Ishikawa (cell line): ENCODE results near the gene RPL19.
A peak's percentile ranks its signal among the peaks of the same experiment; 100 is the strongest.

Experiments
- CEBPB ChIP-seq: IDR thresholded peaks from 2 replicates; pipeline ENCODE4 v1.6.1; 2012
- CREB1 ChIP-seq: IDR thresholded peaks from 2 replicates; pipeline ENCODE4 v1.6.1; 2012; ENCODE audit warnings: low read depth
- EGR1 ChIP-seq: IDR thresholded peaks from 2 replicates; pipeline ENCODE4 v1.6.1; 2012
- EP300 ChIP-seq: IDR thresholded peaks from 2 replicates; pipeline ENCODE4 v1.6.1; 2012; ENCODE audit warnings: borderline replicate concordance
- FOXM1 ChIP-seq: IDR thresholded peaks from 2 replicates; pipeline ENCODE4 v1.6.1; 2012; ENCODE audit warnings: low read depth, borderline replicate concordance
- NFIC ChIP-seq: IDR thresholded peaks from 2 replicates; pipeline ENCODE4 v1.6.1; 2012
- RAD21 ChIP-seq: IDR thresholded peaks from 2 replicates; pipeline ENCODE4 v1.6.1; 2012; ENCODE audit warnings: low read depth
- TAF1 ChIP-seq: IDR thresholded peaks from 2 replicates; pipeline ENCODE4 v1.6.1; 2012; ENCODE audit warnings: low read depth, mild to moderate bottlenecking
- TCF12 ChIP-seq: IDR thresholded peaks from 2 replicates; pipeline ENCODE4 v1.6.1; 2012; ENCODE audit warnings: low read depth
- TEAD4 ChIP-seq: IDR thresholded peaks from 2 replicates; pipeline ENCODE4 v1.6.1; 2012
- YY1 ChIP-seq: IDR thresholded peaks from 2 replicates; pipeline ENCODE4 v1.6.1; 2012; ENCODE audit warnings: low read depth
- ZBTB7A ChIP-seq: IDR thresholded peaks from 2 replicates; pipeline ENCODE4 v1.6.1; 2012; ENCODE audit warnings: low read depth
- TF ChIP-seq, protein P1 (sequence below): IDR thresholded peaks from 2 replicates; pipeline ENCODE4 v1.6.1; 2012
- TF ChIP-seq, protein P2 (sequence below): IDR thresholded peaks from 2 replicates; pipeline ENCODE4 v1.6.1; 2012; ENCODE audit warnings: low read depth, mild to moderate bottlenecking
- TF ChIP-seq, protein P3 (sequence below): IDR thresholded peaks from 2 replicates; pipeline ENCODE4 v1.6.1; 2012

Gene RPL19

DNA sequence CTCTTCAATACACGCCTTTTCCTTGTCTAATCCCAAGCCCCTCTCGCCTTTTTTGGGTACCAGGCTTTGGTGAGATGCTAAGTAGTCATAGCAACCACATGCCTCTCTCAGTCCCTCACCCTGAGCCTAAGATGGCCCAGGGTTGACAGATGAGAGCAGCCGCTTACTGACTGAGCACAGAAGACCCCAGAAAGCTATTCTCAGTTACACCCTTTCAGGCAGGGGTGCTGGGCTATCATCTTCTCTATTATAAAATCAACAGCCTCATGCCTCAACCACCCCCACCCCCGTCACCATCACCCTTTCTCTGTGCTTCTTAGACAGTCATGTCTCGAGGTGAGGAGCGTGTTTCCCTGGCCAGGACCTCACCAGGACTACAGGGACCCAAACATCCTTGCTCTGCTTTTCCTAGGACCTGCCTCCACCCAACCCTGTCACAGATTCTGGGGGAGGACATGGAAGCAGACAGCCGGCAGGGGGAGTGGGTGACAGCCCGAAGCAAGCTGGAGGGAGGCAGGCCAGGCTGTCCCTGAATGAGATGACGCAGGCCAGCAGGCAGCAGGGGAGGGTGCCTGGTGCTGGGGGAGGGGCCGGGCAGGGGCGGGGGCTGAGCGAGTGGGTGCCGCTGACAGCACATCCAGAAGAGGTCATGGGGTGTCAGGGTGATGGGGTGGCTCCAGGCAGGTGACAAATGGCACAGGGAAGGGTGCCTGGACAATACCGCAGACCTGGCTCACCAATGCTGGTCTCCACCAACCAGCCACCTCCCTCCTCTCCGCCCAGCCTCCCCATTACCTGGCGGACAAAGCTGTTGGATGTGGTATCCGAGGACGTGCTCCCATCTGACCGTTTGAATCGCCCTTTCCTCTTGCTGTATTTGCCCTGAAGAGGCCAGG lies 5.7 kb upstream of the RPL19 start:
- no peak for TF ChIP-seq TEAD4
- no peak for TF ChIP-seq YY1
- TF ChIP-seq NFIC = no peak
- TF ChIP-seq, protein P1, sequence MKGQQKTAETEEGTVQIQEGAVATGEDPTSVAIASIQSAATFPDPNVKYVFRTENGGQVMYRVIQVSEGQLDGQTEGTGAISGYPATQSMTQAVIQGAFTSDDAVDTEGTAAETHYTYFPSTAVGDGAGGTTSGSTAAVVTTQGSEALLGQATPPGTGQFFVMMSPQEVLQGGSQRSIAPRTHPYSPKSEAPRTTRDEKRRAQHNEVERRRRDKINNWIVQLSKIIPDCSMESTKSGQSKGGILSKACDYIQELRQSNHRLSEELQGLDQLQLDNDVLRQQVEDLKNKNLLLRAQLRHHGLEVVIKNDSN = no peak
- TF ChIP-seq FOXM1 = no peak
- no peak for TF ChIP-seq RAD21
- no peak for TF ChIP-seq TAF1
- TF ChIP-seq, protein P2, sequence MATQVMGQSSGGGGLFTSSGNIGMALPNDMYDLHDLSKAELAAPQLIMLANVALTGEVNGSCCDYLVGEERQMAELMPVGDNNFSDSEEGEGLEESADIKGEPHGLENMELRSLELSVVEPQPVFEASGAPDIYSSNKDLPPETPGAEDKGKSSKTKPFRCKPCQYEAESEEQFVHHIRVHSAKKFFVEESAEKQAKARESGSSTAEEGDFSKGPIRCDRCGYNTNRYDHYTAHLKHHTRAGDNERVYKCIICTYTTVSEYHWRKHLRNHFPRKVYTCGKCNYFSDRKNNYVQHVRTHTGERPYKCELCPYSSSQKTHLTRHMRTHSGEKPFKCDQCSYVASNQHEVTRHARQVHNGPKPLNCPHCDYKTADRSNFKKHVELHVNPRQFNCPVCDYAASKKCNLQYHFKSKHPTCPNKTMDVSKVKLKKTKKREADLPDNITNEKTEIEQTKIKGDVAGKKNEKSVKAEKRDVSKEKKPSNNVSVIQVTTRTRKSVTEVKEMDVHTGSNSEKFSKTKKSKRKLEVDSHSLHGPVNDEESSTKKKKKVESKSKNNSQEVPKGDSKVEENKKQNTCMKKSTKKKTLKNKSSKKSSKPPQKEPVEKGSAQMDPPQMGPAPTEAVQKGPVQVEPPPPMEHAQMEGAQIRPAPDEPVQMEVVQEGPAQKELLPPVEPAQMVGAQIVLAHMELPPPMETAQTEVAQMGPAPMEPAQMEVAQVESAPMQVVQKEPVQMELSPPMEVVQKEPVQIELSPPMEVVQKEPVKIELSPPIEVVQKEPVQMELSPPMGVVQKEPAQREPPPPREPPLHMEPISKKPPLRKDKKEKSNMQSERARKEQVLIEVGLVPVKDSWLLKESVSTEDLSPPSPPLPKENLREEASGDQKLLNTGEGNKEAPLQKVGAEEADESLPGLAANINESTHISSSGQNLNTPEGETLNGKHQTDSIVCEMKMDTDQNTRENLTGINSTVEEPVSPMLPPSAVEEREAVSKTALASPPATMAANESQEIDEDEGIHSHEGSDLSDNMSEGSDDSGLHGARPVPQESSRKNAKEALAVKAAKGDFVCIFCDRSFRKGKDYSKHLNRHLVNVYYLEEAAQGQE = no peak
- TF ChIP-seq TCF12 = no peak
- TF ChIP-seq CEBPB = no peak
- TF ChIP-seq CREB1 = no peak
- no peak for TF ChIP-seq ZBTB7A

DNA sequence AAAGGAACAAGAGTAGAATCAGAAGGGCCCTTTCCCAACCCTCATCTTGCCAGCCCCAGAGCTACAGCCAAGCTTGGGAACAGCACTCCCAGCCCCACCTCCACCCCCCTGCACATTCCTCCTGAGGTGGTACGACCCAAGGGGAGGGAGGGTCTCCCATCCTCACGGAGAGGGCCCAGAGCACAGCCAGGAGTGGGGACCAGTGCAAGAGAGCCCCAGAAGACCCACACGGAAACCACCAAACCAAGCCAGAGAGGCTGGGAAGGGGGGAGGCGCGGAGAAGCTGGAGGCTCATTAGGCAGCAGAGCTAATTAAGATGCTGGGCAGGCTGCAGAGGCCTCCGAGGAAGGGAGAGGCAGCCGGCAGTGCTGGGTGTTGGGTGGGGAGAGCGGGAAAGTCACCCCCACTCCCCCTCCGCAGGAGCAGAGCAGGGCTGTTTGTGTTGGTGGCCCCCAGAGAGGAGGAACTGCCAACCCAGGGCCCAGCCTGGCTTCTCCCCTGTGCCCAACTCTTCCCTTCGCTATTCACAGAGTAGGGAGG lies 5.0 kb upstream of the RPL19 start:
- TF ChIP-seq NFIC = no peak
- TF ChIP-seq ZBTB7A = 0 out of 2 replicates have a peak, but pooled peaks have one; percentile 18

DNA sequence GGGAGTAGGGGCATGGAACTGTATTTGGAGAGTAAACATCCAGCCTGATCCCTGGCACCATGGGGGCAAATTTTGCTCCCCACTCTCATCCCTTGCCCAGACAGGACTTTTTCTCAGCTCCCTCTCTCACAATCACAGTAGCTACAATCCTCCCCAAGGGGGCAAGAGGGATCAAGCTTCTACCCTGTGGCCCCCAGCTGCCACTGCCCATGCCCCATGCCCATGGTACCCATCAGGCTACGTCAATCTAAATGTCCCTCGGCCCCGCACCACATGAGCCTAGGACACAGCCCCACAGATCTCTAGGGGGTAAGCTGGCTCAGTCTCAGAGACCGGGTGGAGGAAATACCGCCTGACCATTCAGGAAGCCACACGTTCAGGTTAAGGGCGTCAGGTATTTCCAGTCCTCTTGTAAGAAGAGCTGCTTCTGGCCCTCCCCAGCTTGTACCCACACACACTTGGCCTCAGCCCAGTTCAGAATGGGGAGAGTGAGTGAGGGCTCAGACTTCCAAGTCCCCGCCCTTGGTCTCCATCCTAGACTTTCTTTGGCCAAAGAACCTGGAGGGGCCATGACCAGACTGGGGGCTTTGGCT lies 4.4 kb upstream of the RPL19 start:
- TF ChIP-seq, protein P3, sequence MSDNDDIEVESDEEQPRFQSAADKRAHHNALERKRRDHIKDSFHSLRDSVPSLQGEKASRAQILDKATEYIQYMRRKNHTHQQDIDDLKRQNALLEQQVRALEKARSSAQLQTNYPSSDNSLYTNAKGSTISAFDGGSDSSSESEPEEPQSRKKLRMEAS = no peak
- TF ChIP-seq EGR1 (no peak), TCF12 (no peak), CREB1 (no peak), TAF1 (no peak), RAD21 (no peak), NFIC (peak; percentile 80; the same call in 1 of the 2 replicates), TEAD4 (peak; percentile 56; the same call in 1 of the 2 replicates), FOXM1 (no peak), ZBTB7A (0 out of 2 replicates have a peak, but pooled peaks have one; percentile 25), EP300 (peak; percentile 43; the same call in 1 of the 2 replicates), YY1 (no peak), CEBPB (no peak)
- TF ChIP-seq, protein P2 = no peak
- TF ChIP-seq, protein P1 = no peak

DNA sequence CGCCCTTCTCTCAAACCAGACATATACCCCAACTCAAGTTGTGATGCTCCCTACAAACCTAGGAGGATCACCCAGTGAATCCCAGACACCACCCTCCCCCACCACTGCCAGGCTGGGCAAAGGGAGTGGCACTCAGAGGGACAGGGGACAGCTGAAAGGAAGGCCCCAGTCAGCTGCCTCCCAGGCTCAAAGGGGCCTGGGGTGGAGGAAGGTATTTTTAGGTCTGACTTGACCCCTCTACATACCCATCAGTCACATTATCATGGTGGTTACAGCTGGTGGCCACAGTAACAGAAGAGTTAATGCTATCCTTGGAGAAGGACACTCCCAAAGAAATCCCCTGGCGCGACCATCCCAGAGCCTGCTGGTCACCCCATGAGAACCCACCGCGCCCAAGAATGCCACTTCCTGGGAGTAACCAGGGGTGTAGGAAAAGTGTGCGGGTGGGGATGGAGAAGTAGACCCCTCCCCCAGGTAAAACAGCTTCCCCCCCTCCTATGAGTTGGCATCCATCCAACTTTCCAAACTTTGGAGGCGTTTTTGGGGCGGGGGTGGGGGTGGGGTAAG lies 3.8 kb upstream of the RPL19 start:
- TF ChIP-seq FOXM1 = no peak
- peak; percentile 77 for TF ChIP-seq NFIC
- 0 out of 2 replicates have a peak, but pooled peaks have one; percentile 4 for TF ChIP-seq TEAD4
- no peak for TF ChIP-seq ZBTB7A
- TF ChIP-seq, protein P1 = no peak
- peak; percentile 25; the same call in 1 of the 2 replicates for TF ChIP-seq TCF12
- TF ChIP-seq EP300 = peak; percentile 10; the same call in 1 of the 2 replicates

DNA sequence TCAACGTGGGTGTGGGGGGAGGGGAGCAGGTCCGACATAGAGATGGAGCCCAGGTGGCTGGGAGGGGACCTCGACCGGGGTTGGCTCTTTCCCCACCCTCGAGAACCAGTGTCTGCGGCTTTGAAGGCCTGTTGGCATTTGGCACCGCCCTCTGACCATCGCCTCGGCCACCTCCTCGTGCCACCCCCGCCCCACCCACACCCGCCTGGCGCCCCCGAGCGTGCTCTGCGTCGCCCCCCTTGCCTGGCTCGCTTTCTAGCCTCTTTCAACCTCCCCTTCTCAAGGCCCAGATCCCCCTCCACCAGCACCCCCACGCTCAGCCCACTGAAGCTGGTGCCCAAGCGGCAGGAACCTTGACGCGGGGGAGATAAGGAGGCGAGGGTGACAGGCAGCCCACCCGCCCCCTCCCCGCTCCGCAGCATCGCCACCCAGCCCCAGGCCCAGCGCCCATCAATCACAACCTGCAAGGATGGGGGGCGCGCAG lies 3.2 kb upstream of the RPL19 start:
- TF ChIP-seq TEAD4 = 0 out of 2 replicates have a peak, but pooled peaks have one; percentile 2
- 0 out of 2 replicates have a peak, but pooled peaks have one; percentile 3 for TF ChIP-seq EP300
- TF ChIP-seq, protein P1 = no peak
- TF ChIP-seq TAF1 = no peak
- no peak for TF ChIP-seq YY1
- TF ChIP-seq EGR1 = peak; percentile 24
- 0 out of 2 replicates have a peak, but pooled peaks have one; percentile 58 for TF ChIP-seq ZBTB7A
- TF ChIP-seq, protein P3 = peak; percentile 58
